Thyroid gland (tissue), 4 donors: Measurements from ENCODE around the gene FOXO3.

ENCODE experiments used
- CTCF ChIP-seq, 6 experiments: fragments of 200-600 bp in 3 of 6; fragments of 450-650 bp in 3 of 6; sonication (generic) in 3 of 6; IDR thresholded peaks; one replicate each; pipeline ENCODE4 v1.5.1; 2016 to 2019; ENCODE audit warnings: antibody characterized with exemption in 6 of 6, mild to moderate bottlenecking in 2 of 6, inconsistent platforms in 1 of 6, moderate library complexity in 1 of 6
- POLR2A ChIP-seq, 2 donors: fragments of 450-650 bp; IDR thresholded peaks; one replicate each; pipeline ENCODE4 v1.6.1; 2017; ENCODE audit warnings: antibody characterized with exemption in 2 of 2, mild to moderate bottlenecking in 2 of 2, moderate library complexity in 1 of 2

GRCh38 chr6:108531332-108531731, 29.4 kb upstream of the FOXO3 start:
- TF ChIP-seq CTCF (IDR thresholded peaks at IDR 0.05): no peak
- TF ChIP-seq POLR2A (IDR thresholded peaks at IDR 0.05): no peak
